Sigmoid colon (tissue), 4 donors: ENCODE results near the gene FGF5.

ENCODE experiments used
- CTCF ChIP-seq, 4 experiments: fragments of 450-650 bp in 3 of 4; fragments of 200-600 bp in 1 of 4; IDR thresholded peaks; one replicate each; pipeline ENCODE4 v1.5.1; 2016 to 2019; ENCODE audit warnings: antibody characterized with exemption in 4 of 4, mild to moderate bottlenecking in 3 of 4, moderate library complexity in 2 of 4
- EP300 ChIP-seq, 4 donors: sonication (generic); formaldehyde crosslinking; IDR thresholded peaks; one replicate each; pipeline ENCODE4 v1.6.1; 2017; ENCODE audit warnings: antibody characterized with exemption in 4 of 4
- POLR2AphosphoS5 ChIP-seq, 4 donors: sonication (generic); formaldehyde crosslinking; IDR thresholded peaks; one replicate each; pipeline ENCODE4 v1.6.1; 2017; ENCODE audit warnings: antibody characterized with exemption in 4 of 4

GRCh38 chr4:80235451-80235850, 31.0 kb upstream of the FGF5 start:
- TF ChIP-seq POLR2AphosphoS5 (IDR thresholded peaks at IDR 0.05) = no peak
- no peak for TF ChIP-seq CTCF (IDR thresholded peaks at IDR 0.05)
- no peak for TF ChIP-seq EP300 (IDR thresholded peaks at IDR 0.05)
